ENCODE measurements around the gene PLCL1. TPM values are rescaled to one million over a fixed set of nuclear protein-coding genes. Genes with fewer than 3 reads are reported as not detected.

PLCL1 gene
- total RNA-seq, 4 donors from 2014 or later: 6.6 to 10.8 (median 8.3) TPM

DNA sequence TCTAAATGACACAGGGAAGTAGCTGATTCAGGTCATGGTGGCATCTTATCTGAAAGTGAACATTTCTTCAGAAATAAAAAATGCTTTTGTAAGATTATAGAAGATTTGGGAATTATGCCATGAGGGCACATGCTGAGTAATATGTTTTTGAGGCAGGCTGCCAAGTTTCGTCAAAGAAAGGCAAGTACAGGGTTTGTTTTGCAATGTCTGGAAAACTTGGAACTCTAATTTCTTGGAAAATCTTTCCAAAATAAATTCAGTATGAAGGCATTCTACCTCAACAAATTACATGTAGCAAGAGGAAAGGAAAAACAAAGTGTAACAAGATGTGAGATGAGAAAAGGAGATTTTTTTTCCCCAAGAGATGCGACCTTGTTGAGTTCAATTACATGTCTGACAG, 167.7 kb downstream of the PLCL1 start:
- TF ChIP-seq, protein P1, sequence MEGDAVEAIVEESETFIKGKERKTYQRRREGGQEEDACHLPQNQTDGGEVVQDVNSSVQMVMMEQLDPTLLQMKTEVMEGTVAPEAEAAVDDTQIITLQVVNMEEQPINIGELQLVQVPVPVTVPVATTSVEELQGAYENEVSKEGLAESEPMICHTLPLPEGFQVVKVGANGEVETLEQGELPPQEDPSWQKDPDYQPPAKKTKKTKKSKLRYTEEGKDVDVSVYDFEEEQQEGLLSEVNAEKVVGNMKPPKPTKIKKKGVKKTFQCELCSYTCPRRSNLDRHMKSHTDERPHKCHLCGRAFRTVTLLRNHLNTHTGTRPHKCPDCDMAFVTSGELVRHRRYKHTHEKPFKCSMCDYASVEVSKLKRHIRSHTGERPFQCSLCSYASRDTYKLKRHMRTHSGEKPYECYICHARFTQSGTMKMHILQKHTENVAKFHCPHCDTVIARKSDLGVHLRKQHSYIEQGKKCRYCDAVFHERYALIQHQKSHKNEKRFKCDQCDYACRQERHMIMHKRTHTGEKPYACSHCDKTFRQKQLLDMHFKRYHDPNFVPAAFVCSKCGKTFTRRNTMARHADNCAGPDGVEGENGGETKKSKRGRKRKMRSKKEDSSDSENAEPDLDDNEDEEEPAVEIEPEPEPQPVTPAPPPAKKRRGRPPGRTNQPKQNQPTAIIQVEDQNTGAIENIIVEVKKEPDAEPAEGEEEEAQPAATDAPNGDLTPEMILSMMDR (IDR thresholded peaks at IDR 0.05; ENCODE audit: low read depth): no peak

DNA sequence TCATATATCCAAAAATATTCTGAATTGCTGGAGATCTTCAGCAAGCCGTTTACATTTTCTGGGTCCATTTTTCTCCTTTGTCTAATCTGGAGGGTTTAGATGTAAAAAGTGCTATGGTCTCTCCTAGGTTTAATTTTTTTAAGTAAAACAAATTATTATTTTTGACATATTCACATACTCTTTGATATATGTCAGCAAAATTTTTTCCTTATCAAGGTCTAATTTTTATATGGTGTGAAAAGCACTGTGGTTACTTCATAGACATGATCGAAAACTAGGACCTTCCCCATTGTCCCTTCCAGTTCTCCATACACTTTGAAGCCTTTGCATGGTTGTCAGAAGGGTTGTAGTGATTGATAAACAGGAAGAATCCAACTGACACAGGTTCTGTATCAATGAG, 168.2 kb downstream of the PLCL1 start:
- TF ChIP-seq, protein P1 (IDR thresholded peaks at IDR 0.05; ENCODE audit: low read depth): no peak

DNA sequence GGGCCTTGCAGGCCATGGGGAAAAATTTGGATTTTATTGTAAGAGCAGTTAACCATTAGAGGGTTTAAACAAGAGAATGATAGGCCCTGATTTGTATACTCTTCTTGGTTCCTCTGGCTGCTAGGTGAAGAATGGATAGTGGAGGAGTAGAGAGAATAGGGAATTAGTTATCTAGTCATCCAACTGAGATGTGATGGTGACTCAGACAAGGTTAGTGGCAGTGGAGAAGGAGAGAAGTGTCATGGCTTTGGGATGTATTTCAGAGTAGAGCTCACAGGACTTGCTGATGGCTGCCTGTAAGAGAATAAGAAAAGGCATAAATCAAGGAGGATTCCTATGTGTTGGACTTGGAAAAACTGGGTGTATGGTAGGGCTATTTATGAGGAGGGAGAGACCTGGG, 169.4 kb downstream of the PLCL1 start:
- TF ChIP-seq, protein P1 (IDR thresholded peaks at IDR 0.05; ENCODE audit: low read depth): no peak

DNA sequence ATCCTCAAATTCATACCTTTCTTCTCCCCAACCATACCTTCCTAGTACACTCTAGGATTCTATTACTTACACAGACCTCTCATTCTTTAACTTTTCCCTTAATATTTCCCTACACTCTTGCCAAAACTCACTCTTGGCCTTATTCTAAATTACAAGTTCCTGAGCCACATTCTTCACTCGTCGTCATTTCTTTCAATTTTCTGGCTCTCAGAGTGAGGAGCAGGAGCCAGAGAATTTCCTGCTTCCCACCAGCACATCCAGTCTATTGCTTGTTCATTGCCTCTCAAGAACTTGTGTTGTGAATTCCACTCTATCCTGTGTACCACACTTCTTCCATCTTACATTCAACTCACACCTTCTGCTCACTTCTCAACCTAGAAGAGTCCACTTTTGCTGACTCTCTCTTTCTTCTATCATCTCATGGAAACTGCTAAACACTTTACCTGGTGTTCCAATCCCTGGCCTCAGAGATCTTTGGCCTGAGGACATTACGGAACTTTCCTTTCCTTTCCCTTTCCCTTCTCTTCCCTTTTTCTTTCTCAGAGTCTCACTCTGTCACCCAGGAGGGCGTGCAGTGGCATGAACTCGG, 171.6 kb downstream of the PLCL1 start:
- TF ChIP-seq, protein P1 (IDR thresholded peaks at IDR 0.05; ENCODE audit: low read depth): no peak

DNA sequence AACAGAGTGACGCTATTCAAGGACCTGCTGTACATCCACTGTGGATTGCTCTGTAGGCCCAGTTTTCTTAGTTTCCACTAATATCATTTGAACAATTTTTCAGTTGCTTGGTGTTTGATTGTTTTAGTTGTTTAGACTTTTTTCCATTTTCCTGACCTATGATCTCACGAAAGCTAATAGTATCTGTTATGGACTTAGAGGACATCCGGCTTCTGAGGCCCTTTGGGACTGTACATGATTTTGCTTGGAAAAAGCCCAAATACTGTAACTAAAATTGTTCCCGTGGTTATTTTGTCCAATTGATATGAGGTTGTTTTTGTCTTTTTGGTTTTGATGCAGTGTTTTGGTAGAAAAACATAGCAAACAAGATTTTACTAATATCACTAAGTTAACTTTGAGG, 174.6 kb downstream of the PLCL1 start:
- TF ChIP-seq, protein P1 (IDR thresholded peaks at IDR 0.05; ENCODE audit: low read depth): no peak

DNA sequence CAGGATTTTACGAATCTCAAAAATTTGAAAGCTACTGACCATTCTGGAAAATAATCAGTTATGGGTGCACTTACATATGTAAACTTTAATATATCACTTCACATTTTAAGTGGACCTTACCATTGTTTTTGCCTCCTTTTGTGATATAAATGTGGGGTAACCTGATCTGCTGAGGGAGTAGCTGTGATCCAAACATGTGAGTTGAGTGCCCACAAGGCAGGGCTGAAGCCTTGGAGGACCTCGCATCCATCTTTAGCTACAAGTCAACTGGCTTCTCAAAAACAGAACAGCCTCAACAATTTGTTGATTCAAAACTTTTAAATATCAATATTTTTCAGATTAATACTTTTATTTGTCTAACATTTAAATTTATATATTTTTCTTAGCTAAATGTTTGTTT, 178.2 kb downstream of the PLCL1 start:
- TF ChIP-seq, protein P1 (IDR thresholded peaks at IDR 0.05; ENCODE audit: low read depth): no peak

DNA sequence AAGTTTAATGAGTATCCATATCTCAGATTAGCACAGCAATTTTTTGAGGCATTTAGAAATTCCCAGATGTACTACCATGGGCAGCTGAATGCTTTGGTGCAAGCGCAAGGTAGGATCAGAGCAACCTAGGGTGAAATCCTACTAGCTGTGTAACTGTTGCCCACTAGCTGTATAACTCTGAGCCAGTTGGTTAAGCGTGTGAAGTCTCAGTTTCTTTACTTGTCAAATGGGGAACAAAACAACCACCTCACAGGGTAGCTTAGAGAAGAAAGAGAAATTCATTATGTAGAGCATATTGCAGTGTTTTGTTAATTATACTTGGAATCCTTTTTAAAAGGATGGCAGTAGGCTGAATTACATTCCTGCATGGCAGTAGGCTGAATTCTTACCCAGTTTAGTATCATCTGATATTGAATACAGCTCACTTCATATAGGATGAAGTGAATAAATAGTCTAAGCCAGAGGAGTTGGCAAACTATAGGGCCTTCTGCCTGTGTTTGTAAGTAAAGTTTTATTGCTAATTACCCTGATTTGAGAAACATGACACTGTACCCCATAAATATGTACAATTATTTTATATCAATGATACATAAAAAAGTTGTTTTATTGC, 180.7 kb downstream of the PLCL1 start:
- TF ChIP-seq, protein P1 (IDR thresholded peaks at IDR 0.05; ENCODE audit: low read depth): no peak
